Measurements from ENCODE around the gene SND1.
"Not testable (repeated sequence)": the region's sequence is repeated elsewhere in the genome, so short reads cannot be mapped to it uniquely, and the experiment has no call there.

SND1 gene

DNA sequence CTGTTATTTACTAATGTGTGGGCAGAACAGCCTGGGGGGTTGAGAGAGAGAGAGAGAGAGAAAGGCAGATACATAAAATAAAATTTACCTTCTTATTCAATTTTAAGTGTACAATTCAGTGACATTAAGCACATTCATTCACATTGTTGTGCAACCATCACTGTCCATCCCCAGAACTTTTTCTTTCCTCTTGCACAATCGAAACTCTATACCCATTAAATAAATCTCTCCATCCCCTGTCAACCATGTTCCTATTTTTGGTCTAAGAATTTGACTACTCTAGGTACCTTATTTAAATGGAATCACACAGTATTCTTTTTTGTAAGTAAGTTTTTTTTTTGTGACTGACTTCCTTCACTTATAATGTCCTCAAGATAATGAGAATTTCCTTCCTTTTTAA is 181.6 kb downstream of the SND1 start:
- DNase-seq (ENCODE audit: low read depth): no peak

DNA sequence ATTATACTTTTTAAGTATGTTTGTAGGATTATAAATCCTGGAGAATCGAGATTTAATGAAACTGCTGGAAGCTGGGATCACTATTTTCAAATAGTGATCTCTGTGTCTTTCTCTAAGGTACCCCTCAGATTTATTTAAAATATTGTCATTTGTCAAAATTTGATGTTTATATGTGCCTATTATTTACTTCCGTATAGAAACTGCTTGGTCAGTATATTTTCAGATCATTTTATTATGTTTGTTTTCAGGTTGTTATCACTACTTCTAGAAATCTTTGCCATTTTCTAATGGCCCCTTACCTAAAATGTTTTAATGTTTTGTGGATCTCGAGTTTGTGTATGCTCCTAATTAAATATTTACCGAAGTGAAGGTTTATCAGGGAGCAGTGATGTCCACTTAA is 183.7 kb downstream of the SND1 start:
- no peak for DNase-seq (ENCODE audit: low read depth)

DNA sequence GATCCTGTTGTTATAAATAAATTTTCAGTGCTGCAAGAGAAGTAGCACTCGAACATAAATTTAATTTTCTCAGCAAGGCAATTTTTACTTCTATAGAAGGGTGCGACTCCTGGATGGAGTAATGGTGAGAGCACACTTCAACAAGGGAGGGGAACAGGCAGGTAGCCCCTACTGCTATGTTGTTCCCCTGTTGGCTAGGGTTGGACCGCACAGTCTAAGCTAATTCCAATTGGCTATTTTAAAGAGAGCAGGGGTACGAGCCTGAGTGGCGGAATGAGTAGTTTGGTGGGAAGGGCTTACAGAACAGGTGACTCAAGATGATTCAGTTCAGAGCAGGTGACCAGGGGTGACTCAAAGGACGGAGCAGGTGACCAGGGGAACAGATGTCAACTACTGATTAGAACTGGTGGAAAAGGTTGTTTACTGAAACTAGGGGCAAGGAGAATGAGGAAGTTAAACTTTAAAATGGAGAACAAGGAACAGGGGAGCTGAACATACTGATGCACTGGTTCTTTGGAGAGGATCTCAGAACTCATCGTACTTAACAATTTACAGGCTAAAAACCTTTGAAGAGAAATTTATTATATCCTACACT is 185.9 kb downstream of the SND1 start:
- DNase-seq (ENCODE audit: low read depth): not testable (repeated sequence)

DNA sequence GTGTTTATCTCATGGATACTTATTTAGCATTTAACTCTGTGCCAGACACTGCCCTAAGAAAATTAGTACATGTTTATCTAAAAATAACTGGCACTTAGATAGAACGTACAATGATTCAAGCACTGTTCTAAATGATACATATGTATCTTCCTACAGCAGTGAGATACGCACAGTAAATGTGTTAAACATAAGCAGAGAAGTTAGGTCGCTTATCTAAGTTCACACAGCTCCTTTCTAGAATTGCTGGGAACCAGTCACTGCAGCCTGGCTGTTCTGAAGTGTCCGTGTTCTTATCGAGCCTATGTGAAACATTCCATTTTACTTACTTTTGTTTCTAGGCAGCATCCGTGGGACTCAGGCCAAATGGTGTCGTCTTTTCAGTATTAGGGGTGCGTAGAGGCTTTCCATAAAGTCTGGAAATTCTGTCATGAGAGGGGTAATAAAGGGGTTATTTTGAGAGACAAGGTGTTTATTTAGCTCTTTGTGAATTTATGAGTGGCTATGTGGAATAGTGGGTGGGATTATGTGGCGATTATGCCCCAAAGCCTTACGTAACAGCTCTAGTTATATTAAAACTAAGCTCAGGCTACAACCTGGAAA is 186.9 kb downstream of the SND1 start:
- DNase-seq (ENCODE audit: low read depth): no peak

DNA sequence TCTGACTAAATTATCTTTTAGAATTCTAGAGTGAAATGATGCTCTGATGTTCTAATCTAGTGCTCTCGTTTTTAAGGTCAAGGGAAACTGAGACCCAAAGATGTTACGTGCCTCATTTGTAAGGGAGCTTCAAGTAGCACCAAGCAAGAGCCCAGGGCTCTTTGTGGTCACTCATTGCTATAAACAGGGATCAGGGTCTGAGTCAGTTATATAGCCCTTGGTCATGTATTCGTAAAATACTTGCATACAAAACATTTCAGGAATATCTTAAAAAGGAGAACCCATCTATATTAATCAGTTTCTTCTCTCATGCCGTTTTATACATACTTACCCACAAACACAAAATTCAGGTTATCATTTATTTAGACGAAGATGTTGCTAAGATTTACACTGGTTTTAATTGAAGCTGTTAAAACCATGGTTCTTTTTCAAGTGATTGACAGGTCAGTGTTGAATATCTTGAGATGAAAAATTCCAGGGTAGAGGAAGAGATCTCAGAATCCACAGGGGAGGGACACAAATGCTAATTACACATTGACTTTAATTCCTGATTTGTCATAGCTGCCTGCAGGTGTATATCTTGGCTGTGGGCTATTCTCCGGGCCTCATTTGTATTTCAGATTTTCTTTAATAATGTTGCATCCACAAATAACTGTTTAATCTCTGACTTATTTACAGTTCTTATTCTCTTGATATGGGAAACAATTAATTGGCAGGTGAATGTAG is 188.4 kb downstream of the SND1 start:
- DNase-seq (ENCODE audit: low read depth): no peak

DNA sequence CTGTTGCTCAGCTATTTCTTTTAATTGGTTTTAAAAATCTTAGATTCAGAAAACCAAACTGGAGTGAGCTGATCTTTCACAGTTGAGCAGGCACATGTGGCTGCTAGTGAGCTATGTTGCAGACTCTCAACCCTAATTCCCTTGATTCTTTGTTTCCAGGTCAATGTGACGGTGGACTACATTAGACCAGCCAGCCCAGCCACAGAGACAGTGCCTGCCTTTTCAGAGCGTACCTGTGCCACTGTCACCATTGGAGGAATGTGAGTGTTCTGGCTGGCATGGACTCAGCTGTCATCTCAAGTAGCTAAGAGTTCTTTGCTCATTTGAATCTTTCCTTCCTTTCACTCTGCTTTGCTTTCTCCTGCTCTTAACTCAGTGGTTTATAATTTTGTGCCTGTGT is 192.2 kb downstream of the SND1 start:
- no peak for DNase-seq (ENCODE audit: low read depth)

DNA sequence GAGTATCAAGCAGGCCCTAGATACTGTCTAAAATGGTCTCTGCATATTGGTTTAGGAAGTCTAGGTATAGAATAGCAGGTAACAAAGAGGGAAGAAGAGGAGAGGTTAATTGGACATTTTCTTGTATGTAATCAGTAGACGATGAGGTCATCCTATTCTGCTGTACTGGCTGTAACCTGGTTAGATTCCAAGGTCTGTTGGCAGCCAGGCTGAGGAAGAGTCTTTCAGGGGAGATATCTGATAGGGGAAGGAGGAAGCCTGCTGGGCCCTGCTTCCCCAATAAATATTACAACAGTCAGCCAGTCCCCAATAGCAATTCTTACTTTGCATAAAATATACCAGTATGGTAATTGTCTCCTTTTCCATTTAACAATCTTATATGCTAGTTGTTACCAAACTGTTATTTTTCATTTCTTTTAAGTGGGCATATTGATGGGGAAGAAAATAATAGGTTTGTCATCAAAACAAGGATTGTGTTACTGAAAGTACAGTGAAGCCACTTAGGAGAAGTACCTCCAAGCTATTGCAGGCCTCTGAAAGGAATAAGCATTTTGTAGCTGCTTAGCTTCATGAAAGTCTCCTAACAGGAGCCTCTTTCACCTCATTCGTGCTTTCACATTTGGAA is 192.8 kb downstream of the SND1 start:
- no peak for DNase-seq (ENCODE audit: low read depth)

DNA sequence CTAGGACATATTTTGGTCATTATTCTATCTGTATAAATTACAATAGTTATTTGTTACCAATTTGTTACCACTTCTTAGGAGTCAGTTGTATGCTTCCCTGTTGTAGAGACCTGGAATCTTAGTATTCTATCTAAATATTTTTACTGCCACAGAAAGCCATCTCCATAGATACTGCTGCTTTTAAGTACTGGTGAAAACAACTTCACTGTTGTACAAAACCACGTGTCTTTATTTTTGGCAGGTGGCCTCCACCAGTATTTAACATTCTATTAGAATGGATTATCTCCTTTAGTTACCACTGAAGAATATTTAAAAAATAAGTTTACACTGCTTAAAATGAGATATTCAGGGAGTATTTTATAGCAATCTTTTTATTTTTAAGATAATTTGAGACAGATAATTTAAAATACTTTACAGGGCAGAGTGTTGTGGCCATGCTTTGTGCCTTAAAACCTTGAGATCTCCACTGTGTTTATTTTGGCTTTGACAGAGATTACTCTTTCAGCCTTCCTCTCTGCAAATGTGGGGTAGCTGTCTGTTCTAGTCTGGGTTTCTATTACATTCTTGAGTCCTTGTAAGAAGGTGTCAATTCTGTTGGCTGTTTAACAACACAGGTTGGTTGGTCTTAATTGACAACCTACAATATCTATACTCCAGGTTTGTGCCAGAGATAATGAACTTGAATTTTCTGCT is 193.7 kb downstream of the SND1 start:
- no peak for DNase-seq (ENCODE audit: low read depth)

DNA sequence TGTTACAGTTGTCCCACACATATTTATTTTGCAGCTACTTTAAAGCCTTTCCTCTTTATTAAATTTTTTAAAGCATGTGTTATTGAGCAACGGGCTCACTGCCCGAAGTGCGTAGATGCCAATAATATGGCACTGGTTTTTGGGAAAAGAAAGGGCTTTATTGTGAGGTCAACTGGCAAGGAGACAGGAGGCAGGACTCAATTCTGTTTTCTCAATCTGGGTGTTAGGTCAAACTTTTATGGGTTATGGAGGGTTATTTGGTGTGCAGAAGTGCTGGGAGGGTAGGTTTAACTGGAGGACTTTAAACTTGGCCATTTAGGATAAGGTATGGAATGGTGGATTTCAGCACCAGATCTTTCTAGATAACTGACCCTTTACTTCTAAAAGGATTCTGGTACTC is 195.6 kb downstream of the SND1 start:
- DNase-seq (ENCODE audit: low read depth): no peak

DNA sequence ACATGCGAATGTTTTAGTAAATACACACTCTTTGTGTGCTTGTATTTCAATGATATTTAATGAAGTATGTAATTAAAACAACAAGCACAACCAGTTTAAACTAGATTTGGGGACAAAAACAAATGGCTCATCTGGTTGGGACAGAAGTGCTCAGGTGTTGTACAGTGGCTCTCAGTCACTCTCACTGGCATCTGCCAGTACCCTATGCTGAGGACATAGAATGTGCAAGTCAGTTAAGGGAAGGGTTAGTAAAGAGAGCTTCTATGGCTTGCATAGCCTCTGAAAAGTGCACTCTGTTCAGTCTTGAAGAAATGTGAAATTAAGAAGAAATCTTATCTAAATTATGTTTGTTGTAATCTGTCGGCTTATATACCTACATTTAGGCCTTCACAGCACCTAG is 196.2 kb downstream of the SND1 start:
- no peak for DNase-seq (ENCODE audit: low read depth)

DNA sequence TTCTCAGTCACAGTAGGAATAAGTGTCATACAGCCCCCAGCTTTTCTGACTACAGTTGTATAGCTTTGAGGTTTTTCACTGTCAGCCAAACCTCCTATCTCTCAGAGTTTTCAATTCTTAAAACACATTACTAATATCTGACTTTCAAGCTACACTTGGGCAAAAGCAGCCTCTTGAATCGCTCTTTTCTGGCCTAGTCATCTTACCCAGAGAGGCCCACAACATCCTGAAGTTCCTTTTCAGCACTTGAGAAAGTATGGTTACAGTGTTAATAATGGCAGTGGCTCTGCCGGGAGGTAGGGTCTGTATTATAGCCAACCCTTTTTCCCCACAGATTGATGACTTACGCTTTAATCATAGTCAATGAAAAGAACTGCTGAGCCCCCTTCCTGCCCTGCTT is 198.2 kb downstream of the SND1 start:
- DNase-seq (ENCODE audit: low read depth): no peak

DNA sequence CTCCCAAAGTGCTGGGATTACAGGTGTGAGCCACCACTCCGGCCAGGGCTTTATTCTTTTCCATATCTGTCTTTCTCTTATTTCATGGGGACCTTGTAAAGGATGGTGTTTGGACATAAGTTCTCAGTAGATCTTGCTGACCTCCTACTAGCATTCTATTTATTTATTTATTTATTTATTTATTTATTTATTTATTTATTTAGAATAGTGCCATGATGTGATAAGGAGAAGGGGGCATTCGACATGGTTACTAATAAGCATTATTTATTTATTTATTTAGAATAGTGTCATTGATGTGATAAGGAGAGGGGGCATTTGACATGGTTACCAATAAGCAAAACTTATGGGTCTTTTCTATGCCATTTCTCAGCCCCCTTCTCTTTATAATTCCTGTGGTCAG is 202.4 kb downstream of the SND1 start:
- no peak for DNase-seq (ENCODE audit: low read depth)

DNA sequence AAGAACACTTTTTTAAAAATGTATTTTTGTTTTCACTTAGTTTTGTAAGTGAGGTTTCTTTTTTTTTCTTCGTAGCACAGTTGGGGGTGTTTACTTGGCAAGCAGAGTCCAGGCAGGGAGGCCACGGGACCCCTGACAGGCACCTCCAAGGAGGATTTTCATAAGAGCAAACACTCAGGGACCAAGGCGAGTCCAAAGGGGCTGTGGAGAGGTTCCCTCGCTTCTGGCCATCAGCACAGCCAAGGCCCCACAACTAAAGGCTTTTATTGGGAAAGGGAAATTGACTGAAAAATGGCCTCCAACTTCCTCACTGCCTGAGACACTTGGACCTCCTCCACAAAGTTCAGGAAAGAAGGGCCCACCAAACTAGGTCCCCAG is 205.5 kb downstream of the SND1 start:
- no peak for DNase-seq (ENCODE audit: low read depth)

DNA sequence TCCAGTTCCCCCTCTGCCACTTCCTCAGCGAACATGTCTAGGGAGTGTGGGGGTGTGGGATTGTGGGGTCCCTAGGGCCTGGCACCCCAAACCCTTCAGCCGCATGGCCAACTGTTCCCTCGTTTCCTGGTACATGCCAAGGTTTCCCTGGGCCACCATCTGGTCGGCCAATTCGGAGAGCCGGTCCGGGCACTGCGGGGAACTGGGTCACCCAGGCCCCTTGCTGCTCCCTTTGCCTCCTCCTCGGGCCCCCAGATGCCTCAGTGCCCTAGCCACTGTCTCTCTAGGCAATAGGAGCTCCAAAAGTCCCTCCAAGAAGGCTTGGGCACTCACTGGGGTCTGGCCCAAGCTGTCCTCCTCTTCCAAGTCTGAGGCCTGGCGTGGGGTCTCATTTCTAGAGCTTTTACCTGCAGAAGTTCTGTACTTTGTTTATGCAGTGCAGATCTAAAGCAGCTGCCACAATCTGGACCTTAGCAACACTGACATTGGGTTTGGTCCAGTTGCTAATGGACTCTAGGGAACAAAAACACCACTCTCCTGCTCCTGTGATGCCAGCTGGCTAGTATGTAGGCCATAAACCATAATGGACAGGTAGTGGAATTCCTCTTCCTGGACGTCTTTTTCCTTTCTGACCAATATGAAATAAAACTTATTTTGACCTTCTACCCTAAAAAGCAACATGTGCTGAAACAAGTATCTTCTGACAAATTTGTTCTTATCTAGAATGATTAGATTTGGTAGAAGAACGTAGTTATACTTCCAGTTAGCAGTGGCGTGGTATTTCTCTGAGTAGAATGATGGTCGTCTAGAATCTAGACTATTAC is 206.3 kb downstream of the SND1 start:
- DNase-seq (ENCODE audit: low read depth): no peak

DNA sequence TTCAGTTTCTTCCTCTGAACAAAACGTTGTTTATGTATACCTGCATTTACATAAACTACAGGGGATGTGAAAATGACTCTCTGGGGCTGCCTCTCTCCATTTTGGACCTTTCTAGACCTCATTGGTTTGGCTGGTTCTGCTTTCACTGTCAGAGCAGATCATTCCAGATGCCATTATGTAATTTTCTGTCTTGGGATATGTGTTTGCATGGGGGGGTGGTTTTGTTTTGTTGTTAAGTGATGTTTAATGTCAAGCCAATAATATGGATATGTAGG is 206.9 kb downstream of the SND1 start:
- no peak for DNase-seq (ENCODE audit: low read depth)

DNA sequence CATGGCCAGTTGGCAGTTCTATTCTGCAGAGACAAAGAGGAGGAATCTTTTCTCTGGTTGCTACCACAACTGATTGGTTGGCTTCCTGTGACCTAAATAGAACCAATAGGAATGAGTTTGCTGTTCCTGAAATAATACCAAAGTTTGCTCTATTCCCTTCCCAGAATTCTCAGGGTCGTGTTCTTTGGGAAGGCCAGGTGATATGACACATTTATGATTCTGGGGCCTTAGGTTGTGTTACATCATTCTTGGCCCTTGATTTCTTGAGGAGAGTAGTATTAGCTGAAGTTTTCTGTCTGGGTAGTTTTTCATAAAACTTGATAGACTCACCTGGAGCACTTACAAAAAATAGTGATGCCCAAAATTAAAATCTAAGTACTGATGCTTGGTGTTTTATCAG is 207.3 kb downstream of the SND1 start:
- DNase-seq (ENCODE audit: low read depth): no peak

DNA sequence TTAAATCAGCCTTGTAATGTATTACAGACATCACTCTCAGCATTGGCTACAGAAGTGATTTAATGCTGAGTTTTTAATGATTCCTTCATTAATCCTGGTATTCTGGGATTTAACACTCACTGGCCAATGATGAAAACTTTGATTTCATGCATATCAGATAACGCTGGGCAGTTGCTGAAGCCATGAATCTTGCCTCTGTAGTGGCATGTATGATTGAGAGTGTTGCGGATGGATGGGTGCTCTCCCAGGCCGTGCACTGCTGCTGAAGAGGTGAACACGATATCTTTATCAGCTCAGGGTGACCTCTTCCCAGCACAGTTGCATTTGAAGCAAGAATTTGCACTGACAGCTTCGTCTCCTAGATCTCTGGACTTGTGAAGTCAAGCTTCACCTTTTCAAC is 210.5 kb downstream of the SND1 start:
- no peak for DNase-seq (ENCODE audit: low read depth)

DNA sequence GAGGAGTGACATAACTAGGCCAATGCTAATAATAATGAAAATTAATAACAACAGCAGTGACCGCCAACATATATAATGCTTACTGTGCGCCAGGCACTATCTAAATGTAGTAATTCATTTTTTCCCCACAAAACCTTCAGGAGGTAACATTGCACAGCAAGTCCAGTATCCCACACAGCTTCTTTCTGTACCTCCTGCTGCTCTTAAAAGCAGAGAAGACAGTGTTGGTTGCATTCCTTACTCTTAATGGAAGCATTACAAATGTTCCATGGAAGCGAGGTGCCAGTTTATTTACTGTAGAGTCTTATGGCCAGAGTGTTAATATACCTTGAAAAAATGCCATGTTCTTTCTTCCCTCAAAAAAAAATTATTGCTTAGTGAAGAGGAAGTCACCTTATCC is 211.1 kb downstream of the SND1 start:
- DNase-seq (ENCODE audit: low read depth): no peak

DNA sequence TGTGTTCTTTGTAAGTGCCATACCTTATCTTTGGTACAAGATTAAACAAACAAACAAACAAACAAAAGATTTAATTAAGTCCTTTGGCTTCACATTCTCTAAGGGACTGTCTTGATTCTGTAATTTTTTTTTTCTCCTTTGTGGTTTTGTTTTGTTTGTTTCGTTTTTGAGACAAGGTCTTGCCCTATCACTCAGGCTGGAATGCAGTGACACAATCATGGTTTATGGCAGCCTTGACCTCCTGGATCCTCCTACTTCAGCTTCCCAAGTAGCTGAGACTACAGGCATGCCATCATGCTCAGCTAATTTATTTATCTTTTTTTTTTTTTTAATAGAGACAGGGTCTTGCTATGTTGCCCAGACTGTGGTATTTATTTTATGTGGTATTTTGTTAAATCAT is 213.5 kb downstream of the SND1 start:
- peak; percentile 37 for DNase-seq (ENCODE audit: low read depth)

DNA sequence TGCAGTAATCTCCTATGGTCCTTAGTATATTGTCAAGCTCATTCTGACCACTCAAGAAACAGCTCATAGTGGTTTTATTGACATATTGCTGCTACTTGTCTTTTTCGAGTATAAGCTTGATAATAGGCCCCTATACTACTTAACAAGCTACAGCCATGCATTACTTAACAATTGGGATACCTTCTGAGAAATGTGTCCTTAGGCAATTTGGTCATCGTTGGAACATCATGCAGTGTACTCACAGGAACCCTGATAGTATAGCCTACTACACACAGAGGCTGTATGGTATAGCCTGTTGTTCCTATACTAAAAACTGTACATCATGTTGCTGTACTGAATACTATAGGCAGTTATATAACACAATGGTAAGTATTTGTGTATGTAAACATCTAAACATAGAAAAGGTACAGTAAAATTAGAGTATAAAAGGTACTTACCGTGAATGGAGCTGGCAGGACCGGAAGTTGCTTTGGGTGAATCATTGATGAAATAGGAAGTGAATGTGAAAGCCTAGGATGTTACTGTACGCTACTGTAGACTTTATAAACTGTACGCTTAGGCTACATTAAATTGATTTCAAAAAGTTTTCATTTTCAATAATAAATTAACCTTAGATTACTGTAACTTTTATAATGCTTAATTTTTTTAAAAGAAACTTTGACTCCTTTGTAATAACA is 218.4 kb downstream of the SND1 start:
- no peak for DNase-seq (ENCODE audit: low read depth)

DNA sequence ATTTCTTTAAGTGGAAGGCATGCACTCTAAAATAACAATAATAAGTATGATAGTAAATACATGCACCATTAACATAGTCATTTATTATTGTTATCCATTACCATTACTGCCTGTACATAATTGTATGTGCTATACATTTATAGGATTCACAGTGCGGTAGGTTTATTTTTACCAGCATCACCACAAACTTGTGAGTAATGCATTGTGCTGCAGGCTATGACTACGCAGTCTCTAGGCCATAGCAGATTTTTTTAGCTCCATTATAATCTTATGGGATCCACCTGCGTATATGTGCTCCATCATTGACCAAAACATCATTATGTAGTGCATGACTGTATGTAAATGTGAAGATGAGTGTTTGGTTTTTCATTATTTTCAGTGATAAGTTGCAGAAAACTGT is 219.2 kb downstream of the SND1 start:
- DNase-seq (ENCODE audit: low read depth): no peak

DNA sequence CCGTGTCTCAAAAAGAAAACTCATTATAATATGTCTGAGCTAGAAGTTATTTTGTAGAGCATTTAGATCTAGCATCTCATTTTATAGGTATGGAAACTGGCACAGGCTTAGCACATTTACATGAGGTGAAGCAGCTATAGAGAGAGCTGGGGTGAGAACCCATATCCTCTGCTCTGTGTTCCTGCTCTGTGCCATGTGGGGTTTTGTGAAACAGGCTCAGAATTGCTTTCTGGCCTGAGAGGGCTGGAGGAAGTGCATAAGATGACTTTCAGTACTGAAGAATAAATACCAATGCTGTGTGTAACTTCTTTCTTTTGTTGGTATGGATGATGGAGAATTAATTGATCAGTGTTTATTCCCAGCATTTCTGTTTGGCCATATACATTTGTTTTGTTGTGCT is 220.1 kb downstream of the SND1 start:
- DNase-seq (ENCODE audit: low read depth): no peak
